K562 (cell line): Measurements from ENCODE around the gene CXCL12. TPM values are rescaled to one million over a fixed set of nuclear protein-coding genes. Genes with fewer than 3 reads are reported as not detected.

Source experiments
- ATAC-seq: fragments of 200-7000 bp; cut with Tn5 transposase; 3 replicates; pipeline ENCODE4 v1.9.1; 2020; ENCODE audit warnings: moderate library complexity
- BruUV-seq: library from RNA; stranded (reverse); fragments of 400-500 nt; replicated peaks from 2 replicates; lab custom pipeline; 2021; lab: Mats Ljungman, UMichigan
- CTCF ChIA-PET: fragments of 300-600 bp; formaldehyde crosslinking; extraction: SDS; loops from one replicate; lab custom pipeline; 2021; ENCODE audit warnings: low intra/inter-chr PET ratio; lab: Yijun Ruan, JAX
- POLR2A ChIA-PET: fragments of 300-600, 350-650 bp; sonication (Branson Sonifier 250); formaldehyde crosslinking; extraction: SDS; loops from one replicate; lab custom pipeline; 2021; ENCODE audit warnings: antibody characterized with exemption, inconsistent platforms; lab: Yijun Ruan, JAX
- DNase-seq, 4 experiments: peaks; one replicate each; pipeline versions ENCODE4 v3.0.0 to v3.0.0-alpha.2; 2011 to 2018; ENCODE audit warnings: low spot score in 3 of 4, mixed read lengths in 3 of 4; ENCODE audit errors: extremely low read depth in 1 of 4
- FAIRE-seq: peaks from 2 replicates; lab custom pipeline; 2011; peaks lifted over from hg19 to GRCh38; lab: Jason Lieb, UNC
- H2AFZ ChIP-seq: 2 replicates; pipeline ENCODE4 v1.6.0; 2011; ENCODE audit warnings: low read depth, low read length, control low read depth, inconsistent platforms
- H3K27ac ChIP-seq: fragments of 200-600 bp; 3 replicates; pipeline ENCODE4 v1.8.0; 2011; ENCODE audit warnings: low read depth, mild to moderate bottlenecking, control low read depth, inconsistent platforms, low read length, moderate library complexity, mixed read lengths; ENCODE audit errors: extremely low read depth
- H3K27me3 ChIP-seq, 2 experiments: fragments of 300-600 bp in 1 of 2; 2 replicates in 1 of 2; 3 replicates in 1 of 2; pipeline versions ENCODE4 v1.6.0 to v1.8.0; 2011; ENCODE audit warnings: inconsistent platforms in 2 of 2, low read length in 2 of 2, mild to moderate bottlenecking in 1 of 2, mixed read lengths in 1 of 2, moderate library complexity in 1 of 2; ENCODE audit not compliant: control insufficient read depth in 2 of 2, insufficient read depth in 2 of 2
- H3K36me3 ChIP-seq: fragments of 300-600 bp; 3 replicates; pipeline ENCODE4 v1.8.0; 2011; ENCODE audit warnings: mild to moderate bottlenecking, low read length, inconsistent platforms; ENCODE audit not compliant: control insufficient read depth, insufficient read depth
- H3K4me1 ChIP-seq, 2 experiments: fragments of 200-600 bp in 1 of 2; replicated peaks in 1 of 2; 2 replicates in 1 of 2; 3 replicates in 1 of 2; pipeline versions ENCODE4 v1.5.1 to v1.8.0; 2011; ENCODE audit warnings: inconsistent platforms in 2 of 2, low read length in 2 of 2, mild to moderate bottlenecking in 1 of 2, mixed read lengths in 1 of 2, moderate library complexity in 1 of 2; ENCODE audit not compliant: control insufficient read depth in 2 of 2, insufficient read depth in 2 of 2
- H3K4me2 ChIP-seq: 2 replicates; pipeline ENCODE4 v1.6.1; 2011; ENCODE audit warnings: low read length, control low read depth, inconsistent platforms, mixed read lengths; ENCODE audit not compliant: insufficient read depth
- H3K4me3 ChIP-seq: fragments of 200-600 bp; sonication (generic), shearing (Covaris generic); 2 replicates; pipeline ENCODE4 v1.5.1; 2016; ENCODE audit warnings: control low read depth, inconsistent platforms
- H3K79me2 ChIP-seq: fragments of 200-600 bp; 3 replicates; pipeline ENCODE4 v1.8.0; 2011; ENCODE audit warnings: low read length, inconsistent platforms; ENCODE audit not compliant: control insufficient read depth, insufficient read depth
- H3K9ac ChIP-seq, 2 experiments: 2 replicates each; pipeline versions ENCODE4 v1.6.0 to v1.6.1; 2011; ENCODE audit warnings: low read depth in 2 of 2, low read length in 2 of 2, control low read depth in 1 of 2, inconsistent platforms in 1 of 2, mild to moderate bottlenecking in 1 of 2, mixed read lengths in 1 of 2; ENCODE audit not compliant: insufficient read depth in 1 of 2
- H3K9me1 ChIP-seq: one replicate; pipeline ENCODE4 v1.6.0; 2011; ENCODE audit warnings: inconsistent platforms, mild to moderate bottlenecking, low read length, moderate library complexity; ENCODE audit not compliant: control insufficient read depth, insufficient read depth
- H3K9me3 ChIP-seq: replicated peaks from 2 replicates; pipeline ENCODE4 v1.5.1; 2011; ENCODE audit warnings: low read depth, low read length, inconsistent platforms; ENCODE audit not compliant: control insufficient read depth, insufficient read depth
- H4K20me1 ChIP-seq: replicated peaks from 2 replicates; pipeline ENCODE4 v1.6.1; 2011; ENCODE audit warnings: low read length, inconsistent platforms, mixed read lengths; ENCODE audit not compliant: control insufficient read depth, insufficient read depth
- ARHGAP35 ChIP-seq: fragments of 450-650 bp; IDR thresholded peaks from 2 replicates; pipeline ENCODE4 v1.6.1; 2018; ENCODE audit not compliant: partially characterized antibody
- BHLHE40 ChIP-seq: IDR thresholded peaks from 2 replicates; pipeline ENCODE4 v1.6.1; 2011; ENCODE audit warnings: low read length, improper control_type of control experiment
- CHD4 ChIP-seq: fragments of 200-600 bp; sonication (generic); IDR thresholded peaks from 3 replicates; pipeline ENCODE4 v1.6.1; 2012; ENCODE audit warnings: low read depth, mild to moderate bottlenecking, mixed read lengths, low read length, inconsistent platforms; ENCODE audit not compliant: insufficient read depth, insufficient replicate concordance, poor library complexity, severe bottlenecking
- CTBP1 ChIP-seq: fragments of 450-650 bp; IDR thresholded peaks from 2 replicates; pipeline ENCODE4 v1.6.1; 2016; ENCODE audit warnings: borderline replicate concordance
- ELF4 ChIP-seq: fragments of 450-650 bp; formaldehyde crosslinking; IDR thresholded peaks from 2 replicates; pipeline ENCODE4 v1.4.0; 2022; ENCODE audit warnings: missing genetic modification characterization
- ELK3 ChIP-seq: fragments of 450-650 bp; formaldehyde crosslinking; IDR thresholded peaks from 2 replicates; pipeline ENCODE4 v1.4.0; 2020; ENCODE audit warnings: mild to moderate bottlenecking
- FOXK1 ChIP-seq: sonication (generic); formaldehyde crosslinking; IDR thresholded peaks from 2 replicates; pipeline ENCODE4 v1.8.0; 2022; ENCODE audit warnings: missing genetic modification reagents, mild to moderate bottlenecking, borderline replicate concordance
- HMG20B ChIP-seq: fragments of 250-450 bp; sonication (Bioruptor Pico); IDR thresholded peaks from 2 replicates; pipeline ENCODE4 v1.5.0; 2021; ENCODE audit warnings: mild to moderate bottlenecking
- JUN ChIP-seq, 2 experiments: sonication (generic) in 1 of 2; formaldehyde crosslinking in 1 of 2; IDR thresholded peaks; 2 replicates each; pipeline versions ENCODE4 v1.6.1 to v1.8.0; 2012 to 2022; ENCODE audit warnings: borderline replicate concordance in 2 of 2, mild to moderate bottlenecking in 2 of 2, improper control_type of control experiment in 1 of 2, low read depth in 1 of 2, low read length in 1 of 2, missing genetic modification reagents in 1 of 2
- JUND ChIP-seq, 2 experiments: IDR thresholded peaks; 2 replicates in 1 of 2; 3 replicates in 1 of 2; pipeline ENCODE4 v1.6.1; 2011; ENCODE audit warnings: borderline replicate concordance in 2 of 2, low read depth in 2 of 2, low read length in 2 of 2, improper control_type of control experiment in 1 of 2, missing biosample characterization in 1 of 2, missing genetic modification characterization in 1 of 2, missing genetic modification reagents in 1 of 2
- LARP7 ChIP-seq: fragments of 450-650 bp; IDR thresholded peaks from 2 replicates; pipeline ENCODE4 v1.6.1; 2016
- LEF1 ChIP-seq: fragments of 450-650 bp; IDR thresholded peaks from 2 replicates; pipeline ENCODE4 v1.6.1; 2016; ENCODE audit warnings: mild to moderate bottlenecking
- MEIS2 ChIP-seq: fragments of 450-650 bp; IDR thresholded peaks from 2 replicates; pipeline ENCODE4 v1.6.1; 2014; ENCODE audit warnings: mild to moderate bottlenecking; ENCODE audit not compliant: partially characterized antibody
- MLLT1 ChIP-seq, 2 experiments: fragments of 450-650 bp; IDR thresholded peaks; 2 replicates each; pipeline ENCODE4 v1.6.1; 2016
- NEUROD1 ChIP-seq: fragments of 150-350 bp; IDR thresholded peaks from 2 replicates; pipeline ENCODE4 v1.6.1; 2014; ENCODE audit warnings: borderline replicate concordance, low read length, low read depth; ENCODE audit not compliant: partially characterized antibody
- POLR2AphosphoS5 ChIP-seq: IDR thresholded peaks from 2 replicates; pipeline ENCODE4 v1.6.1; 2011; ENCODE audit warnings: mild to moderate bottlenecking, low read depth, low read length, moderate library complexity; ENCODE audit not compliant: control insufficient read depth, insufficient read depth
- SRSF7 ChIP-seq: fragments of 200-400 bp; formaldehyde crosslinking; optimal IDR thresholded peaks from 2 replicates; pipeline ENCODE3; 2017; ENCODE audit warnings: mild to moderate bottlenecking, low read depth, low read length
- THRAP3 ChIP-seq: fragments of 450-650 bp; IDR thresholded peaks from 2 replicates; pipeline ENCODE4 v1.6.1; 2016; ENCODE audit warnings: mild to moderate bottlenecking, inconsistent platforms, borderline replicate concordance
- ZNF444 ChIP-seq: fragments of 250-450 bp; sonication (Bioruptor Pico); IDR thresholded peaks from 2 replicates; pipeline ENCODE4 v1.4.0; 2020; ENCODE audit warnings: mild to moderate bottlenecking, moderate library complexity
- ZNF699 ChIP-seq: fragments of 250-450 bp; sonication (Bioruptor Pico); IDR thresholded peaks from 2 replicates; pipeline ENCODE4 v1.8.0; 2021; ENCODE audit warnings: mild to moderate bottlenecking, moderate library complexity; ENCODE audit not compliant: insufficient replicate concordance
- WGBS: fragments of 100-300 bp; shearing (Covaris generic); methylation state at CpG from one replicate; pipeline ENCODE4 v1.1.6; 2016; ENCODE audit warnings: low coverage, mixed read lengths; ENCODE audit not compliant: insufficient coverage; ENCODE audit errors: missing lambda C conversion rate; 5-methylcytosine and 5-hydroxymethylcytosine counted together
- in situ Hi-C: fragments of 300-500 bp; cut with MboI; formaldehyde crosslinking; loops from 4 replicates; pipeline ENCODE4 v1.15.0; 2018; ENCODE audit warnings: inconsistent platforms, mixed read lengths
- intact Hi-C: fragments of 100-400 bp; cut with micrococcal nuclease; formaldehyde crosslinking; loops from 2 replicates; pipeline ENCODE4 v1.14.2; 2022
- polyA plus RNA-seq, 8 experiments: library from polyadenylated mRNA; depleted of rRNA in 4 of 8; stranded (reverse) in 5 of 8; unstranded in 3 of 8; fragments of >200 nt; fragmentation: Nextera tagmentation in 2 of 8; fragmentation: Illumina TruSeq in 1 of 8; extraction: Ambion mirVana in 2 of 8; extraction: Trizol in 1 of 8; gene quantifications; 2 replicates each; pipeline versions ENCODE4 v1.2.1 to v1.2.3, GENCODE V29; 2011 to 2014; ENCODE audit warnings: inconsistent platforms in 1 of 8, missing spikeins in 1 of 8
- total RNA-seq, 7 experiments: library from RNA; depleted of rRNA in 6 of 7; stranded (reverse); fragments of >200 nt in 6 of 7; fragmentation: Illumina TruSeq in 2 of 7; extraction: Trizol in 2 of 7; gene quantifications; 2 replicates each; pipeline versions ENCODE4 v1.2.1 to v1.2.3, GENCODE V29; 2011 to 2021; ENCODE audit warnings: low replicate concordance in 1 of 7

CXCL12 gene
- total and polyA plus RNA-seq, 9 of the 15 experiments (the other 6 are each of a cell fraction or from before 2014, with no cell fraction given): 0.18 TPM; not detected in 8

GRCh38 chr10:44397476-44398225 lies 12.8 kb upstream of the CXCL12 start:
- BruUV-seq: no TSS peak
- in situ Hi-C loops: no loop called here
- Histone ChIP-seq H3K4me3 (no peak overlapping the region), H3K36me3 (no peaks in the 10 kb centered on the region), H3K9me1 (no peaks in the 10 kb centered on the region), H2AFZ (no peak overlapping the region), H3K27ac (no peak overlapping the region), H3K79me2 (no peaks in the 10 kb centered on the region), H4K20me1 (no peaks in the 10 kb centered on the region), H3K9ac (no peak overlapping the region), H3K9me3 (no peaks in the 10 kb centered on the region), H3K4me2 (no peak overlapping the region), H3K4me1 (no peaks in the 10 kb centered on the region), H3K27me3 (peaks cover 15 to 37% of the 10 kb centered on the region in 2 experiments; a peak in 3 of 5 replicates)
- no peak for TF ChIP-seq NEUROD1
- TF ChIP-seq THRAP3: no peak
- TF ChIP-seq CTBP1: no peak
- TF ChIP-seq LEF1: no peak
- no peak for TF ChIP-seq JUND (IDR thresholded peaks at IDR 0.05; ENCODE audit: borderline replicate concordance, low read depth, low read length)
- TF ChIP-seq JUND (tag; IDR thresholded peaks at IDR 0.05; ENCODE audit: borderline replicate concordance, low read depth, low read length): no peak
- TF ChIP-seq JUN (IDR thresholded peaks at IDR 0.05; ENCODE audit: borderline replicate concordance, low read depth, low read length): no peak
- TF ChIP-seq JUN (CRISPR knock-in tag; IDR thresholded peaks at IDR 0.05; ENCODE audit: borderline replicate concordance): no peak
- no peak for TF ChIP-seq MEIS2
- TF ChIP-seq ZNF444 (CRISPR knock-in tag): no peak
- TF ChIP-seq FOXK1 (CRISPR knock-in tag): no peak
- no peak for TF ChIP-seq POLR2AphosphoS5
- no peak for TF ChIP-seq ELK3 (CRISPR knock-in tag)
- TF ChIP-seq MLLT1 (IDR thresholded peaks at IDR 0.05): no peak
- TF ChIP-seq ARHGAP35: no peak
- no peak for TF ChIP-seq ELF4 (CRISPR knock-in tag)
- TF ChIP-seq CHD4: no peak
- TF ChIP-seq BHLHE40: no peak
- TF ChIP-seq SRSF7: no peak
- TF ChIP-seq ZNF699 (CRISPR knock-in tag): no peak
- TF ChIP-seq HMG20B: no peak
- TF ChIP-seq LARP7: no peak
- CTCF ChIA-PET: no interaction called here
- DNase-seq (no peak), ATAC-seq (no peak), FAIRE-seq (no peak)
- WGBS: 0% methylated on average over 6 of the region's 6 CpGs
- intact Hi-C loops: no loop called here
- POLR2A ChIA-PET: interaction anchor here (0.6 to 0.7 kb wide), 2 partner anchors 74 to 1399 kb away, joined by 3 to 4 read pairs; no protein-coding TSS in a partner anchor
